GM19193 (cell line): Measurements from ENCODE around the gene ZNF138.

Experiments used
- POLR2A ChIP-seq: IDR thresholded peaks from 4 replicates; pipeline ENCODE4 v1.6.1; 2011; ENCODE audit not compliant: insufficient read depth, insufficient read length; ENCODE audit errors: extremely low read depth

The ZNF138 gene

DNA sequence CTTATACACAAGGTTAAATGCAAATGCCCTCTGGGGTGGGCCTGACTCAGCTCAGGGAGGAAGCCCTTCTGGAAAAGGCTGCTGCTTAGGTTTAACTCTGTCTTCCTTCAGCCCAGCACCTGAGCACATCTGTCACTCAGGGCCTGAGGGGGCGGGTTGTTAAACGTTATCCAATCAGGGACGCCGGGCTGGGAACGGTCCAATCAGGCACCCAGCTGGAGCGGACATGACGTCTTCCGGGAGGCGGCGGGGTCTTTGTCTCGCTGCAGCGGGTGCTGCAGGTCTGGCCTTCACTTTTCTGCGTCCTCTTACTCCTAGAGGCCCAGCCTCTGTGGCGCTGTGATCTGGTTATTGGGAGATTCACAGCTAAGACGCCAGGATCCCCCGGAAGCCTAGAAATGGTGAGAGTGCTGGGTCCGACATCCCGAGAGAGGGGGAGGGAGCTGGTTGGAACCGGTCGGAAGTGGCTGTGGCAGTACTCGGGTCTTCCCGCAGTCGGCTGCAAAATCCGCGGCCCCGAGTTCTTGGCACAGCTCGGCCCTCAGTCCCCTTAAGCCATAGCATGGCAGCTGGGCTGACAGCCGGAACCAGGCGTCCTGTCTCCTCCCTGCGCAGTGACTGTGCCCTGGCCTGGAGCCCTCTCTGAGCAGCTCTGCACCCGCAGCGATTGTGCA lies at the start of gene ZNF138:
ZNF138 (plus strand) TSS at position 258 of the 674 bp plus-strand sequence; CDS start at position 399, 141 bp downstream.
- peak; percentile 76 for TF ChIP-seq POLR2A

DNA sequence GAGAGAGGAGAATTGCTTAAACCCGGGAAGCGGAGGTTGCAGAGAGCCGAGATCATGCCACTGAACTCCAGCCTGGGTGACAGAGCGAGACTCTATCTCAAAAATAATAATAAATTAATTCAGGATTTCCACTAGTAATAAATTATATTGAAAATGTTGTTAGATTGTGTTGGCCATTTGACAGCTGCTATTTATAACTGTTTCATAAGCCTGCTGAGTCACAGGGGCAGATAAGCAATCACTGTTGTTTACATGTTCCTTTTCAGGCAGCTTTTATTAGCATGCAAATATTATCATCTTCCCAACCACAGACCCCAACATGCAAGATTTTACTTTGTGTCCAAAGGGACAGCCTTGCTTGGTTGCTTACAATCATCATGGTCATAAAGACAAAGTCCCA lies 49.5 kb upstream of the ZNF138 start:
- TF ChIP-seq POLR2A: no peak

DNA sequence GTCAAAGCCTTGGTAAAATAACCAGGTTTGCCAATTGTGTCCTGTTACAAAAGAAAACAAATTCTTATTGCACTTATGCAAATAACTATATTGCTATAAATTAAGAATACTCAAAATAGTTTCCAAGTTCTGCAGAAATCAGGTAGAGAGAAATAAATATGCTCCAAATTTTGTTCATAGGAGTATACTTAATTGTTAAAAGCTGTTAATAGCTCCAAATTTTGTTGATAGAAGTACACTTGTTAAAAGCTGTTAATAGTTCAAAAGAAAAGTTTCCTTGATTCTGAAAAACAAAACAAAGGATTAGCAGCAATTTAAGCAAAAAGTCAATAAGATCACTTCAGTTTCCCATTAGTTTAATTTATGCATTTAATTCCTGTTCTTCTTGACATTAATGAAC lies 46.4 kb upstream of the ZNF138 start:
- TF ChIP-seq POLR2A: no peak

DNA sequence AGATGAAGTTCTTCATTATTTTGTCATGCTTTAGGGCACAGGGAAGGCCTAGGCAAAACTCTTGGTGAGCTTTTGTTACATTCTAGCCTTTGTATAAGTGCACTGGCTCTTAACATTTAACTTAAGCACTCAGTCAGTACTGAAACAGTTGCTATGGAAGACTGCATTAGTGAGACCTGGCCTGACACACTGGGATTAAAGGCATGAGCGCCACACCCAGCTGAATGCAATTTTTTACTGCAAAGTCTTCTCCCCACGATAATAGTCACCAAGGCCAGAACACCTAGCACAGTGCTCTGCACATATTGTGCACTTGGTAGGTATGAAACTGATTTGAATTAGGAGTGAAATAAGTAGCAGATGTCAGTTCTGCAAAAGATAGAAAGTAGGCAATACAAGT lies 41.2 kb upstream of the ZNF138 start:
- no peak for TF ChIP-seq POLR2A

DNA sequence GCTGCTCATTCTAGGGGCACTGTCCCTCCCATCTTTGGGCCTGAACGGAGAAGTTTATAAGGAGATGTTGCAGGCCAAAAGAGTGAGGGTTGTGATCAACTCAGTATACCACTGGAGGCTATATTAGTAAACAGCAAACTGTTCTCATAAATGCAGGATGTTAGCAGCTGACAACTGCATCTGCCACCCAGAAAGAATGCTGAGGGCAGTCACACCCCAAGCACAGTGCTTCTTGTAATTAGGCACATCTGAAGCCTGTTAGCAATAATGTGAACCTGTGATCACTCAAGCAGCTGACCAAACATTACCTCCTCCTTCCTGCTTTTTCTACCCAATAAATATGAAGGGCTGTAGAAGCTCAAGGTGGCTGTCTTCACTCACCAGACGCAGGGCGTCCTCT lies 38.4 kb upstream of the ZNF138 start:
- TF ChIP-seq POLR2A: no peak

DNA sequence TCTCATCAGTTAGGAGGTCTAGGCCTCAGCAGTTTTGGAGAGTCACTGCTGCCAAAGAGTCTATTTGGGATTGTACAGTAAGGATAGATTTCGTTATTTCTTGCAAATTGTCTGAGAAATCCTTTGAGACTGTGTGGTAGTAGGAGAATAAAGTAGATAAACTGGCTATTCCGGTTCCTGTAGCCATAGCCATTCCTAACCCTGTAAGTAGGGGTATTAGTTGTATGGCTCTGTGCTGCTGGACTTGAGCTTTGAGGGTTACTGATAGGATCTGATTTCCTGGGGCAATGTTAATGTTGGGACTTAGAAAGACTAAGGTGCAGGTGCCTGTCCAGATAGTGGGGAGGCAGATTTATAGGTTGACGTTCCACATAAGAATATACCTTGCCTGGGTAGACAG lies 36.1 kb upstream of the ZNF138 start:
- TF ChIP-seq POLR2A: no peak

DNA sequence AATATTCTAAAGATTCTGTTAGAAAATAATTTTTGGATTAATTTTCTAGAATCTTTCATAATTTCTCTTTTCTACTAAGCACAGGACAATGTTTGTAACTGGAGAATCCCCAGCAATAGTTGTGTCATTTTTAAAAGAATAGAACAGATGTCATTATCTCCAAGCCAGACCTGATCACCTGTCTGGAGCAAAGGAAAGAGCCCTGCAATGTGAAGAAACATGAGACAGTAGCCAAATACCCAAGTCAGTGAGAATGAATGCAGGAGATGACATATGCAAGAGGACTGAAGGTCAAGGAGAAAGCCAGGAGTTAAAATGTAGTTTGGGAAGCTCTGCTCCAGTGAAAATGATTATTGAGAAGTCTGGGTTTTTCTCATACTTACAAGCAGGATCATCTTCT lies 25.4 kb upstream of the ZNF138 start:
- TF ChIP-seq POLR2A: no peak

DNA sequence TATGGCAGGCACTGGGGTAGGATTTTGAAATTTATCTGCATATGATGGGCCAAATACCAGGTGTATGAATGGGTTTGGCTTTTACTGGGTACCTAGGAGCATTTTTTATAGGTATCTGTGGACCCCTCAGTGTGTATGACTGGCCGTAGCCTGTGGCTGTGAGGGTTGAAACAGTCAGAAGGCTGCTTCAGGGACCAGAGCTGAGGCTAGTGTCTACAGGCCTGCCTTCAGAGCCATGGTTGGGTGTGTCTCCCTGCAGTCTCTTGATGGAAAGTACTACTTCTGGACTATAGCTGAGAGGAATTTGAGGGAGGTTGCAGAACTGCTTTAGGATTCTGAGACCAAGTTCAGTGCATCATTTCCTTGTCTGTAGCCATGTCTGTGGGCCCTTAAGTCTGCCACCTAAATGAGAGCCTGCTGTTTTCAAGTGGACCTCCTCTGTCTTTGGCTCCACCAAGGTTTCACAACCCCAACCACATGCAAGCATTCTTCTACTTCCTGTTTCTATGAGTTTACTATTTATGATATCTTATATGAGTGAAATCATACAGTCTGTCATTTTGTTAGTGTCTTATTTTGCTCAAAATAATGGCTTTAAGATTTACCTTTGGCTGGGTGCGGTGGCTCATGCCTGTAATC lies 19.9 kb upstream of the ZNF138 start:
- no peak for TF ChIP-seq POLR2A

DNA sequence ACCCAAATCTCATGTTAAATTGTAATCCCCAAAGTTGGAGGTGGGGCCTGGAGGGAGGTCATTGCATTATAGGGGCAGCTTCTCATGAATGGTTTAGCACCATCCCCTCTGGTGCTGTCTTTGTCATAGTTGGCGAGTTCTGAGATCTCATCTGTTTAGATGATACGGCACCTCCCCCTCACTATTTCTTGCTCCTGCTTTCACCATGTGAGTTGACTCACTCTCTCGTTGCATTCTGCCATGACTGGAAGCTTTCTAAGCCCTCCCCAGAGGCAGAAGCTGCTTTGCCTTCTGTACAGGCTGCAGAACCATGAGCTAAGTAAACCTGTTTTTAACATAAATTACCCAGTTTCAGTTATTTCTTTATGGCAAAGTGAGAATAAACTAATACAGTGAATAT lies 18.9 kb upstream of the ZNF138 start:
- TF ChIP-seq POLR2A: no peak

DNA sequence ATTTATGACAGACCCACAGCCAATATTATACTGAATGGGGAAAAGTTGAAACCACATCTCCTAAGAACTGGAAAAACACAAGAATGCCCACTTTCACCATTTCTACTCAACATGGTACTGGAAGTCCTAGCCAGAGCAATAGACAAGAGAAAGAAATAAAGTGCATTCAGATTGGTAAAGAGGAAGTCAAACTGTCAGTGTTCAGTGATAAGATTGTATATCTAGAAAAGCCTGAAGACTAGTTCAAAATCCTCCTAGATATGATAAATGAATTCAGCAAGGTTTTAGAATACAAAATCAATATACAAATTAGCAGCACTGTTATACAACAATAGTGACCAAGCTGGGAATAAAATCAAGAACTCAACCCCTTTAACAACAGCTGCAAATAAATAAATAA lies 6.9 kb upstream of the ZNF138 start:
- TF ChIP-seq POLR2A: no peak

DNA sequence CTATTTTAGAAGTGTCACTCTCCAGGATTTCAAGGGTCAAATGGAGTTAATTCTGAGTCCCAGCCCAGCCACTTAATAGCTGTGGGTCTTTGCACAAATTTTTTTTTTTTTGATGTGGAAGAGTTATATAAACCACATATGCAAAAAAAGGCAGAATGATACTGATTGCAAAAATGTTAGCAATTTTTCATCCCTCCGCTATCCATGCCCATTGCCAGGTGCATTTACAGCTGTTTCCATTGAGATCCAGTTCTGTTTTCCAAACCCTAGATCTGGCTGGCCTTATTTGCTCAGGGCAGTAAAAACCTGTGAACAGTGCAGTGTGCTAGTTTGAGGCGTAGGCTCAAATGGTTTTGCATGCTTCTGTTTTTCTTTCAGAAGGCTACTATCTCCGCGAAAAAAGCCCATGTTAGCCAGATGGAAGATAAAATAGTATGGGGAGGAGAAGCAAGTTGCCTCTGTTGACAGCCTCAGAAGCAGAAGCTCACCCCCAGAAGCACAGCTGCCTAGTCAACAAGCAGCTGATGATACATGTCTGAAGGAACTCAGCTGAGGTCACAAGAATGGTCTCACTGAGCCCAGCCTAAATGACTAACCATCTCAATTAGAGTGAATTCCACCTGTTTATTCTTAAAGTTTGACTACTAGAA lies 997 bp upstream of the ZNF138 start:
- no peak for TF ChIP-seq POLR2A

DNA sequence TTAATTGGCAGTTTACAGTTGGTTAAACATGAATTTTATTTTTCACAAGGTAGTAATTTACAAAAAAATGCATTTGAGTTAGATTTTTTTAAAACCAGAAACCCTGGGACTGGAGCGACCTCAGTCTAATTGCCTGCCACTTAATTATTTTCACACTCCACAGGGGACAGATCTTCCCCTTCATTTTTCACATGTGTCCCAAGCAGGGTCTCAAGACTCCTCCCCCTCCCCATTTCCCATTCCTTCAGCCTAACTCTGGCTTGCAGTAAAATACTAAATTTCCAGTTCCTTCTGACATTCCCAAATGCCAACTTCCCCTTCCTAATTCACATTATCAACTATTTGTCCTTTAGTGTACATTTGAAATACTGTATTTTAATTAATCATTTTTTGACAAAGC lies 948 bp downstream of the ZNF138 start:
- TF ChIP-seq POLR2A: no peak

DNA sequence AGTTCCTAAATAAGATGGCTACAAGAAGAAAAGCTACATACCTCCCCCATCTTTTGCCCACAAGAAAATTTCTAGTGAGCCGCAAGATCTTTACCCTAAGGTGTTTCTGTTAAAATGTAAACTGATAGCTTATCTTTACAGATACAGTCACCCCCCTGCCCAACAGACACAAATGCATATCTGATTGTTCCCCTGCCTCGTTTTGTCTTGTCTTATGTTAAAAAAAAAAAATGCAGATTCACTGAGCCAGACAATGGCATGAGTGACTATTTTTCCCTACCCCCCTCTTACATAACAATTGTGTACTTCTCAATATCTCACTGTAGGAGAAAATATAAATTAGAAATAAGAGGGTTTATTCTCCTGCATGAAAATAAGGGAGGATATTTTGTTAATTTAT lies 8.5 kb downstream of the ZNF138 start:
- TF ChIP-seq POLR2A: no peak

DNA sequence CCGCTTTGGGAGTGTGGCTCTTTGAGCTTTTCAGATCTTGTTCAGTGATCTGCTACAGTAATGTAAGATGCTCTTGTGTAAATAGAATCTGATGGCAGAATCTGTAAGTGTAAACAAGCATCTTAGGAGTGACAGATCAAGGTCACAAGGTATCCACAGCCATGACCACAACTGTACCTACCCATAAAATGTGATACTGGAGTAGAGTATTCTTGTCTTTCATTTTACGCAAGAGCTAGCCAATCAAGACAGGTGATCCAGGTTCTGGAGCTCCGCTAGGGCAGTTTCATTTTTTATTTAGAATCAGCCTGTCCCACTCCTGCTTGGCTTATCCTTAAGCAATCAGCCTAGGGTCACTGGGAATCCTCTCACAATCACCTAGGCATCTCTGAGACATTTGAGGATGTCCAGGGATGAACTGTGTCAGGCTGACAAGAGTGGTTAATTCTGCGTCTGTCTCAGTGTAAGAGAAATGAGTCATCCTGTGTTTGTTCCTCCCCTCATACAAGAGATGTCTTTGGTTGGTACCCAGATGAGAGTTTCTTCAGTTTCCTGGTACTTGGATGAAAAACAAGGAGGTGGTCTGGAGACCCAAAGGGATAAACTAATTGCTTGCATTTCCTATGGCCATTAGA lies 13.6 kb downstream of the ZNF138 start:
- TF ChIP-seq POLR2A: no peak

DNA sequence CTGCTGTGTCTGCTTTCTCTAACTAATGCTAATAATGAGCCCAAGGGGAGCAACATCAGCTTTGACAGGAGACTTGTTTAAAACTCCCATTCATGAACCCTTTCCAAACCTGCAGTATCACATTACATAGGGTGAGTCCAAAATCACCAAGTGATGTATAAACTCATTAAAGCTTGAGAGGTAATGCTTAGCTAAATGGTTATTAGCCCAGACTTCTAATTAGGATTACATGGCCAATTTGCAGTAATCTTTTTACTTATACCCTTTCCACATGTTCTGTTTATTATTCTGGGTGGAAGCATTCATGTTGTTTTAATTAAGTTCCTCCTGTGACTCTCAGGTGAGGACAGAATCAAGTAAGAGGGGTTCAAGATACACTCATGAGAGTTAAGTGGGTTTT lies 17.5 kb downstream of the ZNF138 start:
- TF ChIP-seq POLR2A: no peak

DNA sequence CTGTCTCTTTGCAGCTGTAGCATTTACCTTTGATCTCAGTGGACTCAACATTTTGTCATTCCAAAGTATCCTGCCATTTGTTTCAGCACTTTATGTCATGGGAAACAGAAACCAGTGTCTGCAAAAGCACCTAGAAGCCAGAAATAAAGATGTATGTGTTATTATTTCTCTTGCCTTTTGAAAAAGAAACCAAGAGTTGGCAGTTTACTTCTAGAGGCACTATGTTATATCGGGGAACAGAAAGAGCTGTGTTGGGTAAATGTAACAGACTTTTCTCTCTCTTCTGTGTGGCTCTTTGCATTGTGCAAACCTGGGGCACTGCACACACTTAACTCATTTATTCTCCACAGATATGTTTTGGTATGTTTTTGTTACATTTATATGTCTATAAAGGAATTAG lies 36.7 kb downstream of the ZNF138 start:
- TF ChIP-seq POLR2A: no peak
